K562 (cell line): ENCODE results near the gene PIGB. TPM values are rescaled to one million over a fixed set of nuclear protein-coding genes. Genes with fewer than 3 reads are reported as not detected.
A peak's percentile ranks its signal among the peaks of the same experiment; 100 is the strongest.

Experiments used
- BMI1 ChIP-seq: fragments of 150-350 bp; IDR thresholded peaks from 2 replicates; pipeline ENCODE4 v1.6.1; 2014; ENCODE audit warnings: low read length
- CHD7 ChIP-seq: fragments of 200-600 bp; sonication (generic); IDR thresholded peaks from one replicate; pipeline ENCODE4 v1.6.1; 2012; ENCODE audit warnings: mild to moderate bottlenecking, low read depth, low read length, inconsistent platforms
- CSDE1 ChIP-seq, 2 experiments: fragments of 450-650 bp; IDR thresholded peaks; 2 replicates each; pipeline ENCODE4 v1.6.1; 2016; ENCODE audit warnings: mild to moderate bottlenecking in 1 of 2
- EP300 ChIP-seq: IDR thresholded peaks from 2 replicates; pipeline ENCODE4 v1.6.1; 2012; ENCODE audit warnings: low read length, improper control_type of control experiment
- HCFC1 ChIP-seq: IDR thresholded peaks from 2 replicates; pipeline ENCODE4 v1.6.1; 2012; ENCODE audit warnings: low read depth, low read length, improper control_type of control experiment
- HEY1 ChIP-seq: fragments of 250-450 bp; sonication (Bioruptor Pico); IDR thresholded peaks from 2 replicates; pipeline ENCODE4 v1.5.0; 2020; ENCODE audit warnings: mild to moderate bottlenecking, moderate library complexity, borderline replicate concordance
- KLF13 ChIP-seq: fragments of 450-650 bp; IDR thresholded peaks from 2 replicates; pipeline ENCODE4 v1.6.1; 2016; ENCODE audit warnings: missing genetic modification characterization, low read depth, mild to moderate bottlenecking, missing compliant biosample characterization, moderate library complexity, borderline replicate concordance
- KLF6 ChIP-seq: fragments of 250-450 bp; sonication (Bioruptor Pico); IDR thresholded peaks from 2 replicates; pipeline ENCODE4 v1.4.0; 2020; ENCODE audit warnings: mild to moderate bottlenecking, moderate library complexity, borderline replicate concordance
- MBD2 ChIP-seq: sonication (generic); IDR thresholded peaks from 2 replicates; pipeline ENCODE4 v1.6.1; 2016; ENCODE audit warnings: low read depth, borderline replicate concordance
- MECOM ChIP-seq: fragments of 250-450 bp; sonication (Bioruptor Pico); IDR thresholded peaks from 2 replicates; pipeline ENCODE4 v1.8.0; 2022; ENCODE audit warnings: inconsistent platforms
- PCBP1 ChIP-seq: fragments of 200-400 bp; formaldehyde crosslinking; IDR thresholded peaks from 2 replicates; pipeline ENCODE4 v1.6.1; 2018; ENCODE audit warnings: mild to moderate bottlenecking, low read depth, low read length; ENCODE audit not compliant: poor library complexity, severe bottlenecking
- RBM17 ChIP-seq: fragments of 200-400 bp; formaldehyde crosslinking; IDR thresholded peaks from 2 replicates; pipeline ENCODE4 v1.6.1; 2017; ENCODE audit warnings: low read depth, mild to moderate bottlenecking, low read length, borderline replicate concordance
- STAG1 ChIP-seq: sonication (generic); formaldehyde crosslinking; IDR thresholded peaks from 2 replicates; pipeline ENCODE4 v1.5.0; 2020; ENCODE audit warnings: missing genetic modification reagents, borderline replicate concordance
- TAF7 ChIP-seq: fragments of 450-650 bp; IDR thresholded peaks from 2 replicates; pipeline ENCODE4 v1.6.1; 2016; ENCODE audit warnings: missing genetic modification characterization, missing compliant biosample characterization
- ZBTB34 ChIP-seq: fragments of 250-450 bp; sonication (Bioruptor Pico); IDR thresholded peaks from 2 replicates; pipeline ENCODE4 v1.8.0; 2021; ENCODE audit warnings: mild to moderate bottlenecking, moderate library complexity
- ZNF12 ChIP-seq: sonication (generic); formaldehyde crosslinking; IDR thresholded peaks from 2 replicates; pipeline ENCODE4 v1.4.0; 2020; ENCODE audit warnings: mild to moderate bottlenecking, missing genetic modification reagents
- ZNF766 ChIP-seq: fragments of 200-800 bp; sonication (Bioruptor generic); conservative IDR thresholded peaks from 2 replicates; pipeline ENCODE4 v1.6.1; 2016; ENCODE audit warnings: missing genetic modification characterization, missing compliant biosample characterization
- ZZZ3 ChIP-seq: fragments of 450-650 bp; IDR thresholded peaks from 2 replicates; pipeline ENCODE4 v1.6.1; 2016; ENCODE audit warnings: antibody characterized with exemption, mild to moderate bottlenecking, moderate library complexity
- polyA plus RNA-seq, 8 experiments: library from polyadenylated mRNA; depleted of rRNA in 4 of 8; stranded (reverse) in 5 of 8; unstranded in 3 of 8; fragments of >200 nt; fragmentation: Nextera tagmentation in 2 of 8; fragmentation: Illumina TruSeq in 1 of 8; extraction: Ambion mirVana in 2 of 8; extraction: Trizol in 1 of 8; gene quantifications; 2 replicates each; pipeline versions ENCODE4 v1.2.1 to v1.2.3, GENCODE V29; 2011 to 2014; ENCODE audit warnings: inconsistent platforms in 1 of 8, missing spikeins in 1 of 8
- total RNA-seq, 7 experiments: library from RNA; depleted of rRNA in 6 of 7; stranded (reverse); fragments of >200 nt in 6 of 7; fragmentation: Illumina TruSeq in 2 of 7; extraction: Trizol in 2 of 7; gene quantifications; 2 replicates each; pipeline versions ENCODE4 v1.2.1 to v1.2.3, GENCODE V29; 2011 to 2021; ENCODE audit warnings: low replicate concordance in 1 of 7

The PIGB gene
- total and polyA plus RNA-seq, 9 of the 15 experiments (the other 6 are each of a cell fraction or from before 2014, with no cell fraction given): 9.9 to 32.3 (median 18.2) TPM

- TF ChIP-seq ZZZ3: no peak
- no peak for TF ChIP-seq HCFC1
- TF ChIP-seq STAG1 (CRISPR knock-in tag): no peak
- TF ChIP-seq RBM17: no peak
- TF ChIP-seq BMI1: no peak
- no peak for TF ChIP-seq CSDE1 (IDR thresholded peaks at IDR 0.05)
- TF ChIP-seq ZNF12 (CRISPR knock-in tag): no peak
- TF ChIP-seq EP300: peak; percentile 90
- TF ChIP-seq MECOM (CRISPR knock-in tag): no peak
- TF ChIP-seq KLF6 (CRISPR knock-in tag): no peak
- 0 out of 2 replicates have a peak, but pooled peaks have one; percentile 10 for TF ChIP-seq HEY1 (CRISPR knock-in tag)
- TF ChIP-seq ZBTB34 (CRISPR knock-in tag): no peak
- TF ChIP-seq ZNF766 (CRISPR knock-in tag): peak; percentile 84
- TF ChIP-seq TAF7 (tag): no peak
- TF ChIP-seq PCBP1: no peak
- no peak for TF ChIP-seq CHD7
- TF ChIP-seq MBD2: no peak
- no peak for TF ChIP-seq KLF13 (tag)
Measured at GRCh38 chr15:55403531-55403930, 84.5 kb downstream of the PIGB start (continued).
